Fibroblast of peridontal ligament (primary cell): ENCODE measurements around the gene RPTOR.
"Not testable (repeated sequence)": the region's sequence is repeated elsewhere in the genome, so short reads cannot be mapped to it uniquely, and the experiment has no call there.

Source experiments
- DNase-seq: peaks from one replicate; pipeline ENCODE4 v3.0.0-alpha.2; 2010; ENCODE audit errors: extremely low read depth

RPTOR gene

DNA sequence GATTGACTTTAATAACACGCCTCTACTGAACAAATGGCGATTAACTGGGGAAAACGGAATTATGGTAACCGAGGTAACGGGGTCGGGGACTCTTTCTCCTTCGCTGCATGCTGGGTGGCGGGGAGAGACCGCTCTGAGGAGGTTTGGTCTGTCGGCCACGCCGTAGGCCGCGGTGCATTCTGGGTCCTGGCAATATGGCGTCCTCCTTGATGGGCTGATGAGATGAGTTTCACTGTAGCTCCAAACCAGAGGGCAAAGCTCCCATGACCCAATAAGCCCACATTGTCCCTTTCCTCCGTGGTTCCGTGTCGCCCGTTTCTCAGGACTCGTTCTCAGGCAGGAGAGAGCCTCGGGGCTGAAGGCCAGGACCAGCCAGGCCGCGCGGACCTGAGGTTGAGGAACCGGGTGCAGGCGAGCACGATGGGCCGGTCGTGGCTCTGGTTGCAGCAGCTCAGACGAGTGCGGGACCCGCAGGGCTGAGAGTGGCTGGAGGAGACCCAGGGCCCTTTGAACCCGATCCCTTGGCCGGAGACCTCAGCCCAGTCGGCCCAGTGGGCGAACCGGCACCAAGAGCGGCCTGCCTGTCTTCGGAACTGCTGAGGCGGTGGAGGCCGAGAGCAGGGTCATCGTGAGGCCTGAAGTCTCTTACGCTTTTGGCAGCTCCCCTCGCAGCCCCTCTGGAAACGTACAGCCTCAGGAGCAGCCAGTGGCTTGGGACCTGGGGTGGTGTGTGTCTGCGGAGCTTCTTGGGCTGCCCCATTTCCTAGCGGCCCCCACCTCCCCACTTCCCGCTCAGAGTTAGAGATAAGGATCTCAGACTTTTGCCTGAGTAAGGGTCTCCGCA lies at the start of gene RPTOR:
Gene RPTOR (plus strand): TSS at position 184 of the 844 bp plus-strand sequence. CDS start 792 bp downstream, outside the sequence.
- peak; percentile 89 for DNase-seq

GRCh38 chr17:80497726-80498241 lies 46.9 kb upstream of the RPTOR start:
- DNase-seq, result no peak

GRCh38 chr17:80498242-80498919 lies 46.3 kb upstream of the RPTOR start:
- peak; percentile 71 for DNase-seq

DNA sequence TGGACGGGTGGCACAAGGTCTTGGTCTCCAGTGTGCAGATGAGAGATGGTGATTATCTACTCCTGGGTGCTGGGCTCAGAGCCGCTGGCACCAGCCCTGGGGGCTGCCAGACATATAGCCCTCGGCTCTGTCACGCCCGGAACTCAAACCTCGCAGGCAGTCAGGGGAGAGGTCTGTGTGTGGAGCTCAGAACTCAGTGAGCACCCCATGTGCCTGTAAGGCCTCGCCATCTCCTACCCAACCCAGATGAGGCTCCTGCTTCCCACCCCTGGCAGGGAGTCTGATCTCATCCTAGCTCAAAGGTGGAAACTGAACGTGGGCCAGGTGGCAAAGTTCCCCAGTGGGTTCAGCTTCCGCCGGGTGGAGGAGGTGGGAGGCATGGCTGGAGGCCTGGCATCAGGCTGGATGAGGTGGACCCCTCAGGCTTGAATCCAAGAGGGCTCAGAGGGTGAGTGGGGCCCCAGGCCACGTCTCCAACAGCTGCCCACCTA lies 45.7 kb upstream of the RPTOR start:
- DNase-seq, result no peak

DNA sequence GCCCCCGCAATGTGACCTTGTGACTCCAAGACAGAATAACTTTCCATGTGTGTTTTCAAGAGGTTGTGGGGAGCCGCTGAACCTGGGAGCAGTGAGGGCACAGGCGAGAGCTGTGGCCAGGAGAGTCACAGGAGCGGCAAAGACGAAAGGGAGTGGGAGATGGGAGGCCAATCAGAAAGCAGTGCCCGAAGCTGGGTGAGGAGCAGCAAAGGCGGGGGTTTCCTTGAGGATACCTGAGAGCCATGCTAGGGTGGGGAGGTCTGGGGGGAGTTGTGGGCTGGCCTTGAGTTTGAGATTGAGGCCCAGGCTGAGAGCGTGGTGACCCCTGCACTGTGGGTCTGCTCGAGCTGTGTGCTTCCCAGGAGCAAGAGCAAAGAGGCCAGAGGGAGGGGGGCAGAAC lies 45.1 kb upstream of the RPTOR start:
- DNase-seq, result no peak

DNA sequence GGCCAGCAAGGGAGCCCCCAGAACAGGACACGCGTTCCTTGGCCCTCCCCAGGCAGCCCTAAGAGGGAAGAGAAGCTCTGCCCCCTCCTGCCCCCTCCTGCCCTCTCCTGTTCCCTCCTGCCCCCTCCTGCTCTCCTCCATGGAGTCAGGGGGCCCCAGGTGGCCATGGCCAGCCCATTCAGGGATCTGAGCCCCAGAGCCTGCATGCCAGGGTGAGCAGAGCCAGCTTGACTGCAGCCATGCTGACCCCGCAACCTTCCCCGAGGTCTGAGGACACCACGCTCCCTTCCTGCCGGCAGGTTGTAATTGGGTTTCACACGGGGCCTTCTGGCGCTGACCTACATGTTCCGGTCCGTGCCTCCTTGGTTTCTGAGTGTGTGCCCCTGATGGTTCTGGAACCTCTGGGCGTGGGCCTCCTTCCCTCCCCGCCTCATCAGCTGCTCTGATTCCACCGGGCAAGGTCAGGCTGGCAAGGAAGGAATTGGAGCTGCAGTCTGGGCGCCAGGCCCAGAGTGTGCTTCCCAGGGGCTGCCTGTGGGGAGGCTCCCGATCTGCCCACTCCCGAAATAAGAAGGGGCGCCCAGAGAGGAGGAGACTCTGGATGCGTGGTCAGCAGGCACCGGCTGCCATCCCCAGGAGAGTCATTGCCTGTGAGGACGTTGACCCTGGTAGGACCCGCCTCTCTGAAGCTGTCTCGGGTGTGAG lies 44.5 kb upstream of the RPTOR start:
- no peak for DNase-seq

DNA sequence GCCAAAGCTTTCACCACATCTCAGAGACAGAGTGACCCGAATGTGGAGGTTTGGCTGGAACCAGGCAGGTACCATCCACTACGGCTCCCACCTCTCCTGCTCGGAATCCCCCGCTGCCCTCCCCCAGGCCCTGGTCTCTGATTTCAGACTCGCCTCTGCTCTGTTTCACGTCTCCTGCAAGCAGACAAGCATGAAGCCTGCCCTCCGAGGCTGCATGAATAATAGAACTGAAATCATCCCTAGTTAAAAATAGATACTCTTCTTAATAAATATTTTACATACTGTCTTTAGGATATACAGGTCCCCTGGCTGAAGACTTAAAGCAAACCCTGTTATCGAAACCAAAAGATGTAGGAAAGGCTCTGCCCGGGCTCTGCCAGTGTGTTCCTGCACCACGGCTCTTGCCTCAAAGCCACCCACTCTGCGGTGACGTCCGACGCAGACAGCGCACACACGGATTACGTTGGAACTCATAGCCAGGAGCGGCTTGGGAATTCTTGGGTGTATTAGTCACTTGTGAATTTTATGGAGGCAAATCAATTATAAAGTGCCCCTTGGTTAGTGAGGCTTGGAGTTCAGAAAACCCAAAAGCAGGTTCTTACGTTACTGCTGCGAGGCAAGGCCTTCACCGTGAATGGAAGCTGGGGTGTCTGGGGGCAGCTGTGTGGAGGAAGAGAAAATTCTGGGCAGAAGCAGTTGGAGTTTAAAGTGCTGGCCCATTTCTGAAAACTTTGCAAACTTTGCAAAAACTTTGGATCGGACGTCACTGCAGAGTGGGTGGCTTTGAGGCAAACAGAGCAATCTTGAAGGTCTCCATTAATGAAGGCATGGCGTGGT lies 42.7 kb upstream of the RPTOR start:
- peak; percentile 25 for DNase-seq

DNA sequence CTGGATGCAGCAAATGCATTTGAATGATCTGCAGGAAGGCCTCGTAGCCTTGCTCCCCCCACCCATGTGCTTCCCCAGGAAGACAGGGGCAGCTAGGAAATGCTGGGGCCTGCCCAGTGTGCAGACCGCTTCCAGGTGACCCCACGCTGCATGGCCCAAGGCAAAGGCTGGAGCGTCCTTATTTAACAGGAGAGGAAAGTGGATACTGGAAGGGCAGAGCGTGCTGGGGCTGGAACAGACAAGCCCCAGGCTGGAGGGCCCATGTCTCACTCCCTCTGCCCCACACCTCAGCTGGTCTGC lies 42.1 kb upstream of the RPTOR start:
- no peak for DNase-seq

DNA sequence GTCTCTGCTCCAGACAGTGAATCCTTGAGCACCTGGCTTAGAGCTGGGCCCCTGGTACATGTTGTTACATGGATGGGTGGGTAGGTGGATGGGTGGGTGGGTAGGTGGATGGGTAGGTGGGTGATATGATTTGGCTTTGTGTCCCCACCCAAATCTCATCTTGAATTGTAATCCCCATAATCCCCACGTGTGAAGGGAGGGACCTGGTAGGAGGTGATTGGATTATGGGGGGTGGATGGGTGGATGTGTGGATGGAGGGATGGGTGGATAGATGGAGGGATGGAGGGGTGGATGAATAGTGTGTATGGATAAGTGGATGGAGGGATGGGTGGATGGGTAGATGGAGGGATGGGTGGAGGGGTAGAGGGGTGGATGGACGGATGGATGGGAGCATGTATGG lies 41.6 kb upstream of the RPTOR start:
- no peak for DNase-seq

DNA sequence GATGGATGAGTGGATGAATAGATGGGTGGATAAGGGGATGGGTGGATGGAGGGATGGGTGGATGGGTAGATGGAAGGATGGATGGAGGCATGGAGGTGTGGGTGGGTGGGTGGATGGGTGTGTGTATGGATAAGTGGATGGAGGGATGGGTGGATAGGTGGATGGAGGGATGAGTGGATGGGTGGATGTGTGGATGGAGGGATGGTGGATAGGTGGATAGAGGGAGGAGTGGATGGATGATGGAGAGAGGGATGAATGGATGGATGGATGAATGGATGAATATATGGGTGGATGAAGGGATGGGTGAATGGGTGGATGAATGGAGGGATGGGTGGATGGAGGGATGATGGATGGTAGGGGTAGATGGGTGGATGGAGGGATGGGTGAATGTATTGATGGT lies 40.7 kb upstream of the RPTOR start:
- no peak for DNase-seq

GRCh38 chr17:80504686-80505413 lies 39.8 kb upstream of the RPTOR start:
- DNase-seq, result peak; percentile 68

GRCh38 chr17:80507177-80507576 lies 37.5 kb upstream of the RPTOR start:
- not testable (repeated sequence) for DNase-seq

DNA sequence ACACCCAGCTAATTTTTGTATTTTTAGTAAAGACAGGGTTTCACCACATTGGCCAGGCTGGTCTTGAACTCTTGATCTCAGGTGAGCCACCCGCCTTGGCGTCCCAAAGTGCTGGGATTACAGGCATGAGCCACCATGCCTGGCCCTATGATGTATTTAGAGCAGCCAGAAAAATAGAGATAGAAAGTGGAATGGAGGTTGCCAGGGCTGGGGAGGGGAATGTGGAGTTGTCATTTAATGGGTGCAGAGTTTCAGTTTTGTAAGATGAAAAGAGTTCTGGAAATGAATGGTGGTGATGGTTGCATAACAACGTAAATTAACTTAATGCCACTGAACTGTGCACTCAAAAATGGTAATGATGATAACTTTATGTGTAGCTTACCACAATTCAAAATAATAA lies 36.7 kb upstream of the RPTOR start:
- no peak for DNase-seq

DNA sequence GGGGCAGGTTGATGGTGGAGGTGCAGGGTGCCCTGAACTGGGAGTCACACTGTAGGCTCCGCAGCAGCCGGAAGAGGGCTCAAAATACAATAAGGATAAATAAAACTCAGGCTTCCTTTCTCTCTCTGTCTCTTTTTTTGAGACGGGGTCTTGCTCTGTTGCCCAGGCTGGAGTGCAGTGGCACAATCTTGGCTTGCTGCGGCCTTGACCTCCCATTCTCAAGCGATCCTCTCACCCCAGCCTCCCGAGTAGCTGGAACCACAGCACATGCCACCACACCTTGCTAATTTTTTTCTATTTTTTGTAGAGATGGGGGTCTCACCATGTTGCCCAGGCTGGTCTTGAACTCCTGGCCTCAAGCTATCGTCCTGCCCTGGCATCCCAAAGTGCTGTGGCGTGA lies 35.3 kb upstream of the RPTOR start:
- DNase-seq, result no peak

DNA sequence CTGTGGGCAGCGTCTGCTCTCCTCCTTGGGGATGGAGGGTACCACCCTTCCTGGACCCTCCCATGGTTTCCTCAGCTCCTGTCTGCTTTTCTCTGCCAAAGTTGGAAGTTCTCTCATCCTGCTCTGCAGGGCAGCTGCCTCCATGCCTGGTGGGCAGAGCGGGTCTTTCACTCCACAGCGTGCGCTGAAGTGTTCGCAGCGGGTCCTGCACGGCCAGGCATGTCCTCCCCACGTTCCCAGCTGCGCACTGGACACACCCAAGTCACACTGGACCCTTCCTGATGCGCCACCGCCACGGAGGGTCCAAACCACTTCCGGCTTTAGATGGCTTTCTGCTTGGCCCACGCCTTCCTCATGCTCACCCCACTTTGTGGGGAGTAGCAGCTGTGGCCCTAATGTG lies 34.5 kb upstream of the RPTOR start:
- DNase-seq, result no peak

- DNase-seq, result no peak
Measured at GRCh38 chr17:80510772-80511171, 33.9 kb upstream of the RPTOR start.

- DNase-seq, result no peak
Measured at GRCh38 chr17:80511222-80512180, 33.1 kb upstream of the RPTOR start.

GRCh38 chr17:80512233-80512632 lies 32.4 kb upstream of the RPTOR start:
- peak; percentile 20 for DNase-seq

- no peak for DNase-seq
Measured at GRCh38 chr17:80513201-80513600, 31.4 kb upstream of the RPTOR start.

GRCh38 chr17:80513892-80514291 lies 30.7 kb upstream of the RPTOR start:
- DNase-seq, result peak; percentile 77
